ENCODE results near the gene STX8.

STX8 gene

GRCh38 chr17:9241774-9242496 lies 333.7 kb downstream of the STX8 start:
- TF ChIP-seq CTCF (conservative IDR thresholded peaks at IDR 0.05) = no peak
- no peak overlapping the region for H3K27ac ChIP-seq

GRCh38 chr17:9241371-9241712 lies 334.3 kb downstream of the STX8 start:
- H3K27ac ChIP-seq = no peak overlapping the region
- no peak for TF ChIP-seq CTCF (conservative IDR thresholded peaks at IDR 0.05)

- H3K27ac ChIP-seq = no peak overlapping the region
- TF ChIP-seq CTCF (conservative IDR thresholded peaks at IDR 0.05) = no peak
Observed at GRCh38 chr17:9240659-9241370, 334.8 kb downstream of the STX8 start.

GRCh38 chr17:9239793-9240658 lies 335.6 kb downstream of the STX8 start:
- no peak for TF ChIP-seq CTCF (conservative IDR thresholded peaks at IDR 0.05)
- no peak overlapping the region for H3K27ac ChIP-seq

- no peak overlapping the region for H3K27ac ChIP-seq
- no peak for TF ChIP-seq CTCF (conservative IDR thresholded peaks at IDR 0.05)
Observed at GRCh38 chr17:9239246-9239792, 336.3 kb downstream of the STX8 start.

GRCh38 chr17:9238340-9239245 lies 337.0 kb downstream of the STX8 start:
- TF ChIP-seq CTCF (conservative IDR thresholded peaks at IDR 0.05) = no peak
- H3K27ac ChIP-seq = no peak overlapping the region

All from VCaP (cell line).